GM21390 (cell line): ENCODE results near the gene CYP2S1.
"Not testable (repeated sequence)": the region's sequence is repeated elsewhere in the genome, so short reads cannot be mapped to it uniquely, and the experiment has no call there.

Experiments
- ATAC-seq: cut with Tn5 transposase; IDR thresholded peaks from one replicate; pipeline ENCODE4 v1.9.1; 2021; ENCODE audit not compliant: unreplicated experiment

Gene CYP2S1

DNA sequence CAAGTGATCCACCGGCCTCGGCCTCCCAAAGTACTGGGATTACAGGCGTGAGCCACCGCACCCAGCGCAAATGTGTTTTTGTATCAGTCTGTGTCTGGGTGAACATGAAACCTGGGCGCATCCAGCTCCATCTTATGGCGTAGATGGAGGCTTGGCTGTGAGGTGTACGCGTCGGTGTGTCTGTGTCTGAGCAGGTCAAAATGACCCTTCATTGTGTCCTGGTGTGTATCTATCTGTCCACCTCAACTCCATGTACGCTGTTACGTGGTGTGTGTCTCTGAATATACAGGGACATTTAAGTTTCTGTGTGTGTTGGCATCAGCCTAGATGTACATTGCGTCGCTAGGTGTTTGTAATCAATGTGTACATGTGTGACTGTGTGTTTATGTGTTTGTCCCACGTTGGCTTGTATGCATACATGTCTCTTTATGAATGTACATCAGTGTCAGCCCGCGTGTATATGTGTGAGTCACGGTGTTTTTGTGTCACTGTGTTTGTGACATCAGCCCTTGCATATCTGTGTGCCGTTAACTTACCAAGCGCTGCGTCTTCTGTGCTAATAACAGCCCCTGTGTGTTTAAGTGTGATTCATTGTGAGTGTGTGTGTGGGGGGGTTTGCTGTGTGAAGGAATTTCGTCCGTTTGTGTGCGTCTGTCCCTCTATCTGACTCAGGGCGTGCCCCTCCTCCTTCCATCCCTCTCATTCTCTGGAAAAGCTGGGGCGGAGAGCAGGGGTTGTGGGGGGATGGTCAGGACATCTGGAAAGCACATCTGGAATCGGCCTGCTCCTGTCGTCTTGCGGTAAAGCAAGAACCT lies 32.4 kb downstream of the CYP2S1 start:
- no peak for ATAC-seq

- no peak for ATAC-seq
Measured at GRCh38 chr19:41226053-41226873, 33.2 kb downstream of the CYP2S1 start.

GRCh38 chr19:41226874-41227390 lies 33.9 kb downstream of the CYP2S1 start:
- no peak for ATAC-seq

- no peak for ATAC-seq
Measured at GRCh38 chr19:41228486-41228885, 35.5 kb downstream of the CYP2S1 start.

- ATAC-seq = not testable (repeated sequence)
Measured at GRCh38 chr19:41229338-41229737, 36.3 kb downstream of the CYP2S1 start.

GRCh38 chr19:41230067-41230857 lies 37.2 kb downstream of the CYP2S1 start:
- no peak for ATAC-seq

- no peak for ATAC-seq
Measured at GRCh38 chr19:41232686-41233085, 39.7 kb downstream of the CYP2S1 start.

DNA sequence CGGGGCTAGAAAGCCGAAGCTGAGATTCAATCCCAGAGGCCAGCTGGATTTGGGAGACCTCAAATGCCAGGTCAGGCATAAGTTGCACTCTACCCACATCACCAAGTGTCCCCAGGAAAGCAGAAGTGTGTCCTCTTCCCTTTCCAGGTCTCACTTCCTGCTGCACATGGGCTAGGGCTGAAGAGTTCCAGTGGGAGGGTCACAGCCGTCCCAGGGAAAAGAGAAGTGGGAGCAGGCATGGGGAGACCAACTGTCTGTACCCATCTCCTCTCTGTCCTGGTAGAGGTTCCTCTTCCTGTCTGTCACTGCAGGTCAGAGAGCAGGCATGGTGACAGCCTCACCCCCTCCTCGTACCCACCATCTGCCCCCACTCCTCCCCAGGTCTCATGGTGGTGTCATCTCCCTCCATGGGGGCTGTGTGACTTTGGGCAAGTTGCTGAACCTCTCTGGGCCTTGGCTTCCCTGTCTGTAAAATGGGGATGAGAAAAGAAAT lies 40.8 kb downstream of the CYP2S1 start:
- ATAC-seq = no peak

DNA sequence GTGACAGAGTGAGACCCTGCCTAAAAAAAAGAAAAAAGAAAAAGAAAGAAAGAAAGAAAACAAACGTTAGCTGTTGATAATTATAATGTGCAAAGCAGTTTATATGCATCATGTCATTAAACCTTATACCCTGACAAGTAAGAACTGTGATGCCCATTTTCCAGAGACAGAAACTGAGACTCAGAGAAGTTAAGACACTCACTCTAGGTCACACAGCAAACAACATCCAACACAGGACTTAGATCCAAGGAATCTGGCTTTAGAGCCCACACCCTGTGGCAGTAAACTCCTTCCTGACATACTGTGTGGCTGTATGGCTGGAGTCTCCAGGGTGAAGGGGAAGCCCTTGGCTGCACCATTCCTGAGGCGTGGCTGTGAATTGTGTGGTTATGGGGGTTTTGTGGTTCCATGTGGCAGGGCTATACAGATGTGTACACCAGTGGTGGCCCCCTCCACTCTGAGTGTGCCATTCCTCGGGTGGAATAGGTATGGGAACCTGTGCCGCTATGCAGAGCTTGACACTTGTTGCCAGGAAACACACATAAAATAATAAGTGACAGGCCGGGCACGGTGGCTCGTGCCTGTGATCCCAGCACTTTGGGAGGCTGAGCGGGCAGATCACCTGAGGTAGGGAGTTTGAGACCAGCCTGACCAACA lies 41.6 kb downstream of the CYP2S1 start:
- no peak for ATAC-seq

DNA sequence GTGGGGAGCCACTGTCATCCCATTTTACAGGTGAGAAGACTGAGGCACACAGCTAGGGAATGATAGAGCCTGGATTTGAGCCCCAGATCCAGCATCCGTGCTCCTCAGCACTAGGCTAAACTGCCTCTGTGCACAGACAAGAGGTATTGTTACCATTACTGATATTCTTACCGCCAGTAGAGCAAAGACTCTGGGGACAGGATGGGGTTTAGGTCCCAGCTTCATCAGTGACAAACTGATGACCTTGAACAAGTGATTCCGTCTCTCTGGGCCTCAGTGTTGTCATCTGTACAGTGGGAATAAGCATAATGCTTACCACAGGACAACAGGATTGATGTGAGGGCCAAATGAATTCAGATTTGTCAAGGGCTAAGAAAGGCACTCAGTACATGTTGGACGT lies 42.5 kb downstream of the CYP2S1 start:
- ATAC-seq = no peak

GRCh38 chr19:41238244-41238643 lies 45.2 kb downstream of the CYP2S1 start:
- ATAC-seq = no peak

- no peak for ATAC-seq
Measured at GRCh38 chr19:41239363-41239762, 46.3 kb downstream of the CYP2S1 start.

DNA sequence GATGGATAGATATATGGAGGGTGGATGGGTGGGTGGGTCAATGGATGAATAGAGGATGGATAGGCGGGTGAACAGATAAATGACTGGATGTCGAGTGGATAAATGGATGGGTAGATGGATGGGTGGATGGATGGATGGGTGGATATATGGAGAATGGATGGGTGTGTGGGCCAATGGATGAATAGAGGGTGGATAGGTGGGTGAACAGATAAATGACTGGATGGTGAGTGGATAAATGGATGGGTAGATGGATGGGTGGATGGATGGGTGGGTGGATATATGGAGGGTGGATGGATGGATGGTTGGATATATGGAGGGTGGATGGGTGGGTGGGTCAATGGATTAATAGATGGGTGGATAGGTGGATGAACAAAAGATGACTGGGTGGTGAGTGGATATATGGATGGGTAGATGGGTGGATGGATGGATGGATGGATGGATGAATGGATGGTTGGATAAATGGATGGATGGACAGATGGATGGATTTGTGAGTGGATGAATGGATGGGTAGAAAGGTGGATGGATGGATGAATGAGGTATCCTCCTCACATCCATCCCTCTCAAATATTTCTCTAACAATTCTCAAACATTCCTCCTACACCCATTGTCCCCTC lies 47.0 kb downstream of the CYP2S1 start:
- ATAC-seq = no peak

- ATAC-seq = no peak
Measured at GRCh38 chr19:41241859-41242258, 48.8 kb downstream of the CYP2S1 start.

DNA sequence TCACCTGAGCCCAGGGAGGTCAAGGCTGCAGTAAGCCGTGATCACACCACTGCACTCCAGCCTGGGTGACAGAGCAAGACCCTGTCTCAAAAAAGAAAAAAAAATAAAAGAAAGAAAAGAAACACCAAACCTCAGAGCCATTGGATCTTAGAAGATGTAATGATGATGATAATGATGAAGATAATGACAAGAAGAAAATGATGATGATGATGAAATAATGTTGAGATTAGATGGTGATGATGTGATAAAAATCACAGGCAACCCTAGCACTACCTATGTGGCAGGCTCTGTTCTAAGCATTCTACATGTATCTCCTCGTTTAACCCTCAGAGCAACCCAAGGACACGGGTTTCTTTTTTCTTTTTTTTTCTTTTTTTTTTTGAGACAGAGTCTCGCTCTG lies 51.1 kb downstream of the CYP2S1 start:
- ATAC-seq = no peak

GRCh38 chr19:41245843-41246242 lies 52.8 kb downstream of the CYP2S1 start:
- ATAC-seq = no peak

DNA sequence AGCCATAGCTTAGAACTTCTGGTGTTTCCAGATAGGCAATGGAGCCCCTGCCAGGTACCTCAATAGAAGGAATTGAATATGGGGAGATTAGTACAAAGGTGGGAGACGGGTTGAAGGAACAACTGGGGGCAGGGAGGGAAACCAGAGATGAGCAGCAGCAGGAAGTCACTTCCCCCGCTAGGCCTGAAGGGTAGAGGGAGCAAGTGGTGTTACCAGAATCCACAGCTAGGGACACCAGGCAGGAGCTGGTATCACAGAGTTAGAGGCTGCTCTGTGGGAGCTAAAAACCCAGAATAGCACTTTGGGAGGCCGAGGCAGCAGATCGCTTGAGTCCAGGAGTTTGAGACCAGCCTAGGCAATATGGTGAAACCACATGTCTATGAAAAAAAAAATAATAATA lies 55.9 kb downstream of the CYP2S1 start:
- no peak for ATAC-seq

- ATAC-seq = no peak
Measured at GRCh38 chr19:41249707-41250423, 56.8 kb downstream of the CYP2S1 start.

GRCh38 chr19:41253660-41254059 lies 60.6 kb downstream of the CYP2S1 start:
- ATAC-seq = no peak
